GM19043 (cell line): ENCODE measurements around the gene PLEKHJ1.
"Not testable (repeated sequence)": the region's sequence is repeated elsewhere in the genome, so short reads cannot be mapped to it uniquely, and the experiment has no call there.

Source experiments
- ATAC-seq: cut with Tn5 transposase; IDR thresholded peaks from one replicate; pipeline ENCODE4 v1.9.1; 2021; ENCODE audit warnings: low read depth; ENCODE audit not compliant: unreplicated experiment

PLEKHJ1 gene

GRCh38 chr19:2236314-2237050 is at the start of gene PLEKHJ1, which contains the start of gene SF3A2:
Gene PLEKHJ1, minus strand, starts transcription at chr19:2236329. Its CDS starts 81 bp downstream, at chr19:2236248.
Gene SF3A2, plus strand, starts transcription at chr19:2236824. Its CDS starts 6,595 bp downstream, at chr19:2243419.
- ATAC-seq = peak; percentile 59

GRCh38 chr19:2283835-2284507 is 47.8 kb upstream of the PLEKHJ1 start:
- no peak for ATAC-seq

GRCh38 chr19:2282862-2283237 is 46.7 kb upstream of the PLEKHJ1 start:
- no peak for ATAC-seq

- no peak for ATAC-seq
Observed at GRCh38 chr19:2282062-2282861, 46.1 kb upstream of the PLEKHJ1 start, which contains the start of gene PEAK3. Gene PEAK3, minus strand, starts transcription at chr19:2282175. Its CDS starts 1,244 bp downstream, at chr19:2280931.

DNA sequence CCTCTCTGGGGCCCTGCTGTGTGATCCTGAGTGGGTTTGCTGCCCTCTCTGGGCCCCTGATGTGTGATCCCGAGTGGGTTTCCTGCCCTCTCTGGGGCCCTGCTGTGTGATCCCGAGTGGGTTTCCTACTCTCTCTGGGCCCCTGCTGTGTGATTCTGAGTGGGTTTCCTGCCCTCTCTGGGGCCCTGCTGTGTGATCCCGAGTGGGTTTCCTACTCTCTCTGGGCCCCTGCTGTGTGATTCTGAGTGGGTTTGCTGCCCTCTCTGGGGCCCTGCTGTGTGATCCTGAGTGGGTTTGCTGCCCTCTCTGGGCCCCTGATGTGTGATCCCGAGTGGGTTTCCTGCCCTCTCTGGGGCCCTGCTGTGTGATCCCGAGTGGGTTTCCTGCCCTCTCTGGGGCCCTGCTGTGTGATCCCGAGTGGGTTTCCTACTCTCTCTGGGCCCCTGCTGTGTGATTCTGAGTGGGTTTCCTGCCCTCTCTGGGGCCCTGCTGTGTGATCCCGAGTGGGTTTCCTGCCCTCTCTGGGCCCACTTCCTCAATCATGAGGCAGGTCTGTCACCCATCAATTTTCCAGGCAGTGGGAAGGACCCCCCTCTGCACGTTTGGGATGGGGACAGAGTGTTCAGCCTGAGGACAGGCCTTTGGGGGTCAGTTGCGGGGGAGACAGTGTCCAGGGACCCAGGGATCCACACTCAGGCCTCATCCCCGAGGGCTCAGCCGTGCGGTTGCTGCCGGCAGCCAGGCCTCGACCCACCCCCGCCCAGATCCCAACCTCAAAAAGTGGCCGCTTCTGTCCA is 45.3 kb upstream of the PLEKHJ1 start:
- not testable (repeated sequence) for ATAC-seq

DNA sequence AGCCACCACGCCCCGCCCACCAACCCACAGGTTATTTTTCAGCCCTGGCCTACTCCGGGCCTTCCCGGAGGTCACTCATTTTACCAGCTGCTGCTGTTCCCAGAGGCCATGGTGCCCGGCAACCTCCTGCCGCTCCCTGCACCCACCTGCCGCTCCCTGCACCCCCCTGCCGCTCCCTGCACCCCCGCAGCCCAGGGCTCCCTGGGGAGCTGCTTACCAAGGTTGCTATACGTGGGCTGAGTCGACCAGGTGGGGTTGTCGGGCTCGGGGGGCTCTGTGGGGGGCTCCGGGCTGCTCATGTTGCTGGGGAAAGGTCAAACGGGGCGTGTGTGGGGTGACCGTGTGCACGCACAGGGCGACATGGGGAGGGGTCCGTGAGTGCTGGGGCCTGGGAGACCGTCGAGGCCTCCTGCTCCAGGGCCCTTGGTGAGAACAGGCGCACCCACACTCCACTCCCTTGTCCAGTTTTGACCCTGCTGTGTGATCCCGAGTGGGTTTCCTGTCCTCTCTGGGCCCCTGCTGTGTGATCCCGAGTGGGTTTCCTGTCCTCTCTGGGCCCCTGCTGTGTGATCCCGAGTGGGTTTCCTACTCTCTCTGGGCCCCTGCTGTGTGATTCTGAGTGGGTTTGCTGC is 44.6 kb upstream of the PLEKHJ1 start:
- ATAC-seq = no peak

DNA sequence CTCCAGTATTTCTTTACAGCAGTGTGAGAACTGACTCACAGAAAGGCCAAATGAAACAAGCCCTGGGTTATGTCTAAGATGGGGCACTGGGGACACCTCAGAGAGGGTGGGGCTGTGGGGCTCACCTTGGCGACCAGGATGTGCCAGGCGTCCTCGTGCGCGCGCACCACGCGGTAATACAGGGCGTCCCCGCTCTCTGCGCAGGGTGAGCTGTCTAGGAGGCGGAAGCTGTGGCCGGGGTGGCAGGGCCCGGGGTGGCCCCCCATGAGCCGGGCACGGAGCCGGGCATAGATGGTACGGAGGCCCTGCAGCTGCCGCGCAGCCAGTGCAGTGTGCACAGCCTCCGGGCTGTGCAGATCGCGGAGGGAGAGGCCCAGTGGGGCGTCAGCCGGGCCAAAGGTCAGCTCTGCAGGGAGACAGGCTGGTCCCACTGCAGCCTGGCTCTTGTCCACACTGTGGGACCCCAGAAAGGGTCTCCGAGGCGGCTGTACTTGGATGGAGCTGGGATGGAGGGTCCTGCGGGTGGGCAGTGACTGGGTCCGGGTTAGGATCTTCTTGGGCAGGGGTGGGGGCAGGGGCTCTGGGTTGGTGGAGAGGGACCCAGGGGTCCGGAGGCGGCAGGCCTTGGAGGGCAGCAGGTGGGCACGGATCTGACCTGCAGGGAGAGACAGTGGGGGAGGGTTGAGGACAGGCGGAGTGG is 42.5 kb upstream of the PLEKHJ1 start:
- no peak for ATAC-seq

DNA sequence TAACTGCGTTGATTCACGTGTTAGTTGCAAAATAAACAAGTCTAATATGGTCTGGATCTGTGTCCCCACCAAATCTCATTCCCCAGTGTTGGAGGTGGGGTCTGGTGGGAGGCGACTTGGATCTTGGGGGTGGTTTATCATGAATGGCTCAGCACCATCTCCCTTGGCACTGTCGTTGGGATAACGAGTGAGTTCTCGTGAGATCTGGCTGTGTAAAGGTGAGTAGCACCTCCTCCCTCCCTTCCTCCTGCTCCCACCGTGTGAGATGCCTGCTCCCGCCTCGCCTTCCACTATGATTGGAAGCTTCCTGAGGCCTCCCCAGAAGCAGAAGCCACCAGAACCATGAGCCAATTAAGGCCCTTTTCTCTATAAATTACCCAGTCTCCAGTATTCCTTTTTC is 41.0 kb upstream of the PLEKHJ1 start:
- ATAC-seq = no peak

GRCh38 chr19:2276429-2276986 is 40.4 kb upstream of the PLEKHJ1 start:
- ATAC-seq = no peak

GRCh38 chr19:2275588-2276428 is 39.7 kb upstream of the PLEKHJ1 start:
- no peak for ATAC-seq

DNA sequence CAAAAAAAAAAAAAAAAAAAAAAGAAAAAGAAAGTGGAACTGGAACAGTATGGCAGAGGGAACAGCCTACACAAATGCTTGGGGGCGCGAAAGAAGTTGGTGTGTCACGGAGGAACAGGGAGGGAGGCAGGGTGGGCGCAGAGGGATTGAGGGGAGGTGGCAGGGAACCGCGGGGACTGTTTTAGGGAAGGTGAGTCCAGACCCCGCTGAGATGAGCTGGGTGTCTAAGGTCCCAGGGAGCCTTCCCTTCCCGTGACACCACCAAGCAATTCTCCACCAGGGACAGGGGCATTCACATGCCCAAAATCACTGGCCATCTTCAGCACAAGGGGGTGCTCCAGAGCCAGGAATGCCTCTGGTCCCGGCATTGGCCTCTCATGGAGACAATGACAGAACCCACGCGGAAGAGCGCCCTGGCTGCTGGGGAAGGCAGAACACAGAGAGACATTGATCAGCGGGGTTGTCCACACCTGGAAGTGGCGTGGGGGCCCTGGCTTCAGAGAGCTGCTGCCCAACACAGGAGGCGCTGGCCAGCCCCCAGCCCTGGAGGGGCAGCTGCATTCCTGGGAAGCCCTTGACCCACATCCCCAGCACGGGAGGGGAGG is 38.9 kb upstream of the PLEKHJ1 start:
- no peak for ATAC-seq

GRCh38 chr19:2274185-2274711 is 38.1 kb upstream of the PLEKHJ1 start:
- no peak for ATAC-seq

- ATAC-seq = no peak
Observed at GRCh38 chr19:2273356-2274184, 37.4 kb upstream of the PLEKHJ1 start.

DNA sequence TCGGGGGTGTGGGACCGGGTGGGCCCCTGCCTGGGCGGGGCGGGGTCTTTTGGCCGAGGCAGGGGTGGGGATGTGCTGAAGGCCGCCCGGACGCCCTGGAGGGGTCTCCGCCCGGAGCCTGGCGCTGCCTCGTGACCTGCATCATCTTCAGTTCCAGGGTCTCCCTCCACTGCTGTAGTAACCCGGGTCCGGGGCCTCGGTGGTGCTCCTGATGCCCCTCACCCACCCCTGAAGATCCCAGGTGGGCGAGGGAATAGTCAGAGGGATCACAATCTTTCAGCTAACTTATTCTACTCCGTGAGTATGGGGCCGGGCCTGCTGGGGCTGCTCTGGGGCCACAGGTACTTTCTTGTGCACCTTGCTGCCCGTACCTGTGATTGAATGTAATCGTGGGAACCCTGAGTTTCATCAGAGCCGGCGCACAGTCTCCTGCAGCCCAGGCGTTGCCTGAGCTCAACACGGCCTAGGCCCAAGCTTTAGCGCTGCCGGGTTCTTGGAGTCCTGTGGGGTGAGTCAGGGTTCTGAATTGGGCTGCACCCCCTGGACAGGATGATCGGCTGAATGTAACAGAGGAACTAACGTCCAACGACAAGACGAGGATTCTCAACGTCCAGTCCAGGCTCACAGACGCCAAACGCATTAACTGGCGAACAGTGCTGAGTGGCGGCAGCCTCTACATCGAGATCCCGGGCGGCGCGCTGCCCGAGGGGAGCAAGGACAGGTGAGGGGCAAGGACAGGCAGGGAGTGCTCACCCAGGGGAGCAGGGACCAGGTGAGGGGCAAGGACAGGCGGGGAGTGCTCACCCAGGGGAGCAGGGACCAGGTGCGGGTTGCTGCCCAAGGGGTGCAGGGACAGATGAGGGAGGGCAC is 35.3 kb upstream of the PLEKHJ1 start:
- no peak for ATAC-seq

DNA sequence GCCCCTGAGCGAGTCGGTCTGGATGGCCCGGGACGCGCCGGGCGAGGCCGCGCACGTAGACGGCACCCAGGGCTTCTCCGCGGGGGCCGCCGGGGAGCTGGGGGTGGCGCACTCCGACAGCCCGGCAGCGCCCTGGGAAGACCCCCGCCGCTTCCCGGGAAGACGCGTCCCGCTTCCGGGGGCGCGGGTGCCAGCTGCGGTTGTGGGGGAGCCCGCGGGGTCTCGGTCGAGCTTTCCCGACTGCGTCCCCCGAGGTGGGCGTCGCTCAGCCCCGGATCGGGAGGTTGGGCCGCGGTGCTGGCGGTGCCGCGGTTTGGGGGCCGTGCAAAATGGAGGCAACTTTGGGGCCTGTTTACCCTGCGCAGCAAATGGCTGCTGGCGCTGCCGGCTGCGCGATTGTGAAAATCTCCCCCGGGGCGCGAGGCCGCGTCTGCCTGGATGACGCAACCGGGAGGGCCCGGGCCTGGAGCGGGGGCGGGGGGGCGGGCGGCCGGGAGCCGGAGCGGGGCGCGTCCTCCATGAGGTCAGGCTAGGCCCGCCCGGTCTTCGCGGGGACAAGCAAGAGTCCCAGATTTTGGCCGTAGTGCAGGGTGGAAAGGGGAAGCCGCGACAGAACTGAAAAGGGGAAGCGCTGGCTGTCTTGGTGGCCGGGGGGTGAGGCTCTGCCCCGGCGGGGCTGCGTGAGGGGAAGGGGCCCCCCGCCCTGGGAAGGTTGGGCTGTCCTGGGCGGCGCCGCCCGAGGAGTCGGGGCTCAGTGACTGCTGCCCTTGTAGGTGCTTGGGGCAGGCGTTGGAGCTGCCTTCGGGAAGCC is 34.5 kb upstream of the PLEKHJ1 start:
- ATAC-seq = no peak
